Measurements from ENCODE around the gene SPTSSB.

Gene SPTSSB

DNA sequence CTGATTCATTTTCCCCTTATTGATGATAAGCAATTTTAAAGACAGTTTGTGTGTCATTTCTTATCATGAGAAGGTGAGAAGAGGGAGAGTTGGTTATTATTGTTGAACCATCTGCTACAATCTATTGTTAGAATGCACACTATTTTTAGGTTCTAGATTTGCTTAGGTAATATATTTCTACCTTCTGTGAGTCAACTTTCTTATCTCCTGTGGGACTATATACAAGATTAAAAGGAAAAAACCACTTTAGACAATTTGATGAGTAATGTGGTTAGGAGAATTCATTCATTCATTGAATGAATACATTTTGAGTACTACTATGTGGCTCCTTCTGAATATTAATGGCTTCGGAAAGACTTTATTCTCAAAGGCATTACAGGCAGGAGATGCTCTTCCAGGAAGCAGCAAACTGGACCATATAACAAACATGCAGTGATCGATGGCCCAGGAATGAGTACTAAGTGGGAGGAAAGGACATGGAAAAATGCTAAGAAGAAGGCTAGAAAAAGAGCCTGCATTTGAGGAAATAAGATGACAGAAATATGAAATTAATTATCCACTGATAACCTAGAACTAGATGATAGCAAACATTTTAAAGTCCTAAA is 22.4 kb downstream of the SPTSSB start:
- H3K27ac ChIP-seq: no peak overlapping the region
- TF ChIP-seq, protein P1, sequence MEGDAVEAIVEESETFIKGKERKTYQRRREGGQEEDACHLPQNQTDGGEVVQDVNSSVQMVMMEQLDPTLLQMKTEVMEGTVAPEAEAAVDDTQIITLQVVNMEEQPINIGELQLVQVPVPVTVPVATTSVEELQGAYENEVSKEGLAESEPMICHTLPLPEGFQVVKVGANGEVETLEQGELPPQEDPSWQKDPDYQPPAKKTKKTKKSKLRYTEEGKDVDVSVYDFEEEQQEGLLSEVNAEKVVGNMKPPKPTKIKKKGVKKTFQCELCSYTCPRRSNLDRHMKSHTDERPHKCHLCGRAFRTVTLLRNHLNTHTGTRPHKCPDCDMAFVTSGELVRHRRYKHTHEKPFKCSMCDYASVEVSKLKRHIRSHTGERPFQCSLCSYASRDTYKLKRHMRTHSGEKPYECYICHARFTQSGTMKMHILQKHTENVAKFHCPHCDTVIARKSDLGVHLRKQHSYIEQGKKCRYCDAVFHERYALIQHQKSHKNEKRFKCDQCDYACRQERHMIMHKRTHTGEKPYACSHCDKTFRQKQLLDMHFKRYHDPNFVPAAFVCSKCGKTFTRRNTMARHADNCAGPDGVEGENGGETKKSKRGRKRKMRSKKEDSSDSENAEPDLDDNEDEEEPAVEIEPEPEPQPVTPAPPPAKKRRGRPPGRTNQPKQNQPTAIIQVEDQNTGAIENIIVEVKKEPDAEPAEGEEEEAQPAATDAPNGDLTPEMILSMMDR (conservative IDR thresholded peaks at IDR 0.05): no peak

DNA sequence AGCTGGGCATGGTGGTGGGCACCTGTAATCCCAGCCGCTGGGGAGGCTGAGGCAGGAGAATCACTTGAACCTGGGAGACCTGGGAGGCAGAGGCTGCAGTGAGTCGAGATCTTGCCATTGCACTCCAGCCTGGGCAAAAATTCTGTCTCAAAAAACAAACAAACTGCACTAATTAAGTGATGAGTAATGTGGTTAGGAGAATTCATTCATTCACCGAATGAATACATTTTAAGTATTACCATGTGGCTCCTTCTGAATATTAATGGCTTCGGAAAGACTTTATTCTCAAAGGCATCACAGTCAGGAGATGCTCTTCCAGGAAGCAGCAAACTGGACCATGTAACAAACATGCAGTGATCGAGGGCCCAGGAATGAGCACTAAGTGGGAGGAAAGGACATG is 23.6 kb downstream of the SPTSSB start:
- TF ChIP-seq, protein P1 (conservative IDR thresholded peaks at IDR 0.05): no peak
- H3K27ac ChIP-seq: no peak overlapping the region

GRCh38 chr3:161345023-161345422 is 26.3 kb downstream of the SPTSSB start:
- TF ChIP-seq, protein P1 (conservative IDR thresholded peaks at IDR 0.05): no peak
- no peak overlapping the region for H3K27ac ChIP-seq

DNA sequence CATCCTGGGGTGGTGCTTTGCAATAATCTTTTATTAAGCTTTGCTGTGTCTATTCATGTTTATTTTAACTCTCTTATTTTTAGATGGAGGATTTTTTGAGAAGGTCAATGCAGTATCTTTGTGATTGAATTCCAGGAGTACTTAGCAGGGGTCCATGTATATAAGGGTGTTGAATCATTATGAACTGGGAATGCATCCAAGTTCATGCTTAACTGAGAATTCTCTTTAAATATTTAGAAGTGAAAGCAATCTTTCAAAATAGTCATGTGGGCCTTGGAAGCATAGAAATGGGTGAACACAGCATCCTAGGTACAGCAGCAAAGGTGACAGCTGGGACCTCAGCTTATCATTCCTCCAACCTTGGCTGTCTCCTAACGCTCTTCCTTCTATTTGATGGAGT is 27.3 kb downstream of the SPTSSB start:
- TF ChIP-seq, protein P1 (conservative IDR thresholded peaks at IDR 0.05): no peak

GRCh38 chr3:161343540-161343939 is 27.8 kb downstream of the SPTSSB start:
- no peak overlapping the region for H3K27ac ChIP-seq
- TF ChIP-seq, protein P1 (conservative IDR thresholded peaks at IDR 0.05): no peak

More for the DNA sequence above, 27.3 kb downstream of the SPTSSB start:
- no peak overlapping the region for H3K27ac ChIP-seq

- TF ChIP-seq, protein P1 (conservative IDR thresholded peaks at IDR 0.05): no peak
- H3K27ac ChIP-seq: no peak overlapping the region
Observed at GRCh38 chr3:161342629-161343028, 28.7 kb downstream of the SPTSSB start.

DNA sequence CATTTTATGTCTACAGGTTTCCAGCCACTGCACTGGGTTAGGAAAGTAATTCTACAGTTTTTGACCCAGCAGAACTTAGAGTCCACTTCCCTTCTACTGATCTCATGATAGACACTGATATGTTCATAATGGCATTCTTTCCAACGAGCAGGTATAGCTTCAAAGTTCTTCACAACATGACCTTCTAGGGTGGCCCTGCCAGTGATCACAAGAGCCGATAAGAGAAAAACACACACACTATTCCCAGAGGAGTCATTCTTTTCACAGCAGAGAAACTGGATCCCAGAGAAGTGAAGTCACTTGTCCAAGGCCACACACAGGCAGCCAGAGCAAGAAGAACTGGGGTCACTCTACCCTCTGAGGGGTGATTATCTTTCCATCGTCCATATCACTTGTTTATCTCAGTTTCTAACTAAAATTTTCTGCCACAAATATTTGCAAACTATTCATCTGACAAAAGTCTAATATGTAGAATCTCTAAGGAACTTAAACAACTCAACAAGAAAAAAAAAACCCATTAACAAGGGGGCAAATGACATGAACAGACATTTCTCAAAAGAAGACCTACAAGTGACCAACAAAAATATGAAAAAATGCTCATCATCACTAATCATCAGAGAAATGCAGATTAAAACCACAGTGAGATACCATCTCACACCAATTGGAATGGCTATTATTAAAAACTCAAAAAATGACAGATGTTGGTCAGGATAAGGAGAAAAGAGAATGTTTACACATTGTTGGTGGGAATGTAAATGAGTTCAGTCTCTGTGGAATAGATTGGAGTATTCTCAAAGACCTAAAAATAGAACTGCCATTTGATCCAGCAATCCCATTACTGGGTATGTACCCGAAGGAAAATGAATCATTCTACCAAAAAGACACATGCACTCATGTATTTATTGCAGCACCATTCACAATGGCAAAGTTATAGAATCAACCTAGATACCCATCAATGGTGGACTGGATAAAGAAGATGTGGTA is 31.5 kb downstream of the SPTSSB start:
- TF ChIP-seq, protein P1 (conservative IDR thresholded peaks at IDR 0.05): no peak

More for the DNA sequence above, 31.5 kb downstream of the SPTSSB start:
- no peak overlapping the region for H3K27ac ChIP-seq

All from VCaP (cell line).